A673 (cell line): ENCODE measurements around the gene PAX7.

Source experiments
- CTCF ChIP-seq: fragments of 300-800, 200-600 bp; sonication (generic); conservative IDR thresholded peaks from 2 replicates; pipeline ENCODE4 v1.5.1; 2017; ENCODE audit warnings: low read depth, mild to moderate bottlenecking, antibody characterized with exemption, low read length, moderate library complexity, mixed read lengths
- EZH2 ChIP-seq: fragments of 200-600 bp; sonication (generic); IDR thresholded peaks from 2 replicates; pipeline ENCODE4 v1.6.1; 2017; ENCODE audit warnings: borderline replicate concordance, low read depth, mild to moderate bottlenecking, mixed read lengths, antibody characterized with exemption, low read length; ENCODE audit not compliant: poor library complexity, severe bottlenecking

GRCh38 chr1:18603212-18603852, 27.3 kb upstream of the PAX7 start:
- TF ChIP-seq CTCF, result no peak
- no peak for TF ChIP-seq EZH2
